ENCODE results near the gene ZFYVE28. TPM values are rescaled to one million over a fixed set of nuclear protein-coding genes. Genes with fewer than 3 reads are reported as not detected.
"Not testable (repeated sequence)": the region's sequence is repeated elsewhere in the genome, so short reads cannot be mapped to it uniquely, and the experiment has no call there.

ZFYVE28 gene
- total RNA-seq, 1 donor = 8.9 TPM

GRCh38 chr4:2243681-2244380, 174.6 kb downstream of the ZFYVE28 start:
- Histone ChIP-seq H3K27me3 (ENCODE audit: insufficient read depth, low read length) (no peaks in the 10 kb centered on the region), H3K4me1 (ENCODE audit: insufficient read depth, low read length) (peaks cover 44% of the 10 kb centered on the region), H3K9me3 (ENCODE audit: low read depth, low read length) (no peaks in the 10 kb centered on the region), H3K4me3 (ENCODE audit: low read length) (no peak overlapping the region)

- peak within 1 kb of the TSS; percentile 94 for H3K4me3 ChIP-seq (ENCODE audit: low read length)
- peaks cover 52% of the 10 kb centered on the region for H3K4me1 ChIP-seq (ENCODE audit: insufficient read depth, low read length)
- no peaks in the 10 kb centered on the region for H3K9me3 ChIP-seq (ENCODE audit: low read depth, low read length)
- no peaks in the 10 kb centered on the region for H3K27me3 ChIP-seq (ENCODE audit: insufficient read depth, low read length)
Observed at GRCh38 chr4:2241410-2242353, 176.8 kb downstream of the ZFYVE28 start, which contains the start of the genes HAUS3 and POLN. Gene HAUS3 (minus strand): TSS chr4:2242121. CDS start chr4:2240946, 1,175 bp downstream. Gene POLN (minus strand): TSS chr4:2242121. CDS start chr4:2229231, 12,890 bp downstream.

- Histone ChIP-seq H3K9me3 (ENCODE audit: low read depth, low read length) (no peaks in the 10 kb centered on the region), H3K4me3 (ENCODE audit: low read length) (peak overlapping the region; percentile 94), H3K4me1 (ENCODE audit: insufficient read depth, low read length) (peaks cover 52% of the 10 kb centered on the region), H3K27me3 (ENCODE audit: insufficient read depth, low read length) (no peaks in the 10 kb centered on the region)
Observed at GRCh38 chr4:2241003-2241402, 177.4 kb downstream of the ZFYVE28 start.

- H3K27me3 ChIP-seq (ENCODE audit: insufficient read depth, low read length) = no peaks in the 10 kb centered on the region
- H3K4me1 ChIP-seq (ENCODE audit: insufficient read depth, low read length) = peaks cover 32% of the 10 kb centered on the region
- H3K4me3 ChIP-seq (ENCODE audit: low read length) = no peak overlapping the region
- no peaks in the 10 kb centered on the region for H3K9me3 ChIP-seq (ENCODE audit: low read depth, low read length)
Observed at GRCh38 chr4:2236944-2237666, 181.3 kb downstream of the ZFYVE28 start.

GRCh38 chr4:2231082-2231481, 187.4 kb downstream of the ZFYVE28 start:
- no peaks in the 10 kb centered on the region for H3K27me3 ChIP-seq (ENCODE audit: insufficient read depth, low read length)
- H3K9me3 ChIP-seq (ENCODE audit: low read depth, low read length) = no peaks in the 10 kb centered on the region
- H3K4me1 ChIP-seq (ENCODE audit: insufficient read depth, low read length) = no peaks in the 10 kb centered on the region
- H3K4me3 ChIP-seq (ENCODE audit: low read length) = no peak overlapping the region

- no peaks in the 10 kb centered on the region for H3K9me3 ChIP-seq (ENCODE audit: low read depth, low read length)
- H3K4me1 ChIP-seq (ENCODE audit: insufficient read depth, low read length) = no peaks in the 10 kb centered on the region
- H3K4me3 ChIP-seq (ENCODE audit: low read length) = no peak overlapping the region
- no peaks in the 10 kb centered on the region for H3K27me3 ChIP-seq (ENCODE audit: insufficient read depth, low read length)
Observed at GRCh38 chr4:2226261-2226660, 192.2 kb downstream of the ZFYVE28 start.

- Histone ChIP-seq H3K4me3 (ENCODE audit: low read length) (no peak overlapping the region), H3K9me3 (ENCODE audit: low read depth, low read length) (no peaks in the 10 kb centered on the region), H3K4me1 (ENCODE audit: insufficient read depth, low read length) (peaks cover 4% of the 10 kb centered on the region), H3K27me3 (ENCODE audit: insufficient read depth, low read length) (no peaks in the 10 kb centered on the region)
Observed at GRCh38 chr4:2222838-2223237, 195.6 kb downstream of the ZFYVE28 start.

- not testable (repeated sequence) for H3K4me3 ChIP-seq (ENCODE audit: low read length); H3K9me3 ChIP-seq (ENCODE audit: low read depth, low read length); H3K4me1 ChIP-seq (ENCODE audit: insufficient read depth, low read length); H3K27me3 ChIP-seq (ENCODE audit: insufficient read depth, low read length)
Observed at GRCh38 chr4:2221378-2221777, 197.1 kb downstream of the ZFYVE28 start.

GRCh38 chr4:2220016-2220630, 198.3 kb downstream of the ZFYVE28 start:
- Histone ChIP-seq H3K4me1 (ENCODE audit: insufficient read depth, low read length) (peaks cover 4% of the 10 kb centered on the region), H3K9me3 (ENCODE audit: low read depth, low read length) (no peaks in the 10 kb centered on the region), H3K4me3 (ENCODE audit: low read length) (no peak overlapping the region), H3K27me3 (ENCODE audit: insufficient read depth, low read length) (no peaks in the 10 kb centered on the region)

Other genes starting within 250 kb of the ZFYVE28 start
- 77.2 TPM for gene HAUS3, start 176.5 kb downstream of the ZFYVE28 start, total RNA-seq
- 1.4 TPM for gene POLN, start 176.5 kb downstream of the ZFYVE28 start, total RNA-seq
- 36.1 TPM for gene MXD4, start 156.5 kb downstream of the ZFYVE28 start, total RNA-seq
- gene CFAP99, start 310 bp upstream of the ZFYVE28 start, total RNA-seq = 0.10 TPM
- 126 TPM for gene RNF4, start 50.5 kb upstream of the ZFYVE28 start, total RNA-seq
- 21.0 TPM for gene FAM193A, start 118.0 kb upstream of the ZFYVE28 start, total RNA-seq

Data from mononuclear cell (primary cell).